Measurements from ENCODE around the gene LCN1.
"Not testable (repeated sequence)": the region's sequence is repeated elsewhere in the genome, so short reads cannot be mapped to it uniquely, and the experiment has no call there.

The LCN1 gene

GRCh38 chr9:135546792-135547617, 25.8 kb downstream of the LCN1 start:
- DNase-seq (ENCODE audit: low spot score) = not testable (repeated sequence)

GRCh38 chr9:135547756-135548736, 26.8 kb downstream of the LCN1 start:
- no peak for DNase-seq (ENCODE audit: low spot score)

- DNase-seq (ENCODE audit: low spot score) = not testable (repeated sequence)
Observed at GRCh38 chr9:135549478-135550343, 28.5 kb downstream of the LCN1 start.

GRCh38 chr9:135550344-135550918, 29.2 kb downstream of the LCN1 start:
- no peak for DNase-seq (ENCODE audit: low spot score)

- no peak for DNase-seq (ENCODE audit: low spot score)
Observed at GRCh38 chr9:135551031-135551430, 29.8 kb downstream of the LCN1 start.

GRCh38 chr9:135551456-135551855, 30.2 kb downstream of the LCN1 start:
- DNase-seq (ENCODE audit: low spot score) = no peak

GRCh38 chr9:135552021-135552697, 30.9 kb downstream of the LCN1 start:
- no peak for DNase-seq (ENCODE audit: low spot score)

- DNase-seq (ENCODE audit: low spot score) = no peak
Observed at GRCh38 chr9:135552698-135553171, 31.5 kb downstream of the LCN1 start.

GRCh38 chr9:135554718-135555117, 33.5 kb downstream of the LCN1 start:
- no peak for DNase-seq (ENCODE audit: low spot score)

- no peak for DNase-seq (ENCODE audit: low spot score)
Observed at GRCh38 chr9:135555203-135555602, 34.0 kb downstream of the LCN1 start.

GRCh38 chr9:135555910-135556309, 34.7 kb downstream of the LCN1 start:
- DNase-seq (ENCODE audit: low spot score) = no peak

- DNase-seq (ENCODE audit: low spot score) = no peak
Observed at GRCh38 chr9:135559606-135560005, 38.4 kb downstream of the LCN1 start.

- DNase-seq (ENCODE audit: low spot score) = no peak
Observed at GRCh38 chr9:135561391-135562234, 40.4 kb downstream of the LCN1 start, which contains the start of gene PAEP. TSS of gene PAEP (plus strand) at chr9:135561756.

- DNase-seq (ENCODE audit: low spot score) = no peak
Observed at GRCh38 chr9:135562235-135562745, 41.0 kb downstream of the LCN1 start.

GRCh38 chr9:135563039-135563476, 41.8 kb downstream of the LCN1 start:
- no peak for DNase-seq (ENCODE audit: low spot score)

GRCh38 chr9:135563858-135564257, 42.6 kb downstream of the LCN1 start:
- no peak for DNase-seq (ENCODE audit: low spot score)

GRCh38 chr9:135565141-135565628, 43.9 kb downstream of the LCN1 start:
- no peak for DNase-seq (ENCODE audit: low spot score)

GRCh38 chr9:135565636-135566035, 44.4 kb downstream of the LCN1 start:
- no peak for DNase-seq (ENCODE audit: low spot score)

GRCh38 chr9:135566552-135566951, 45.3 kb downstream of the LCN1 start:
- DNase-seq (ENCODE audit: low spot score) = no peak
